ENCODE results near the gene CAV1.
"Not testable (repeated sequence)": the region's sequence is repeated elsewhere in the genome, so short reads cannot be mapped to it uniquely, and the experiment has no call there.

CAV1 gene

GRCh38 chr7:116524609-116525297 lies at the start of gene CAV1:
TSS of gene CAV1 (plus strand) at chr7:116525036. CDS start at chr7:116525063, 27 bp downstream.
- peak; percentile 15 for DNase-seq (ENCODE audit: low spot score)

- DNase-seq (ENCODE audit: low spot score), result no peak
Observed at GRCh38 chr7:116477625-116478024, 47.2 kb upstream of the CAV1 start.

- no peak for DNase-seq (ENCODE audit: low spot score)
Observed at GRCh38 chr7:116478834-116479233, 46.0 kb upstream of the CAV1 start.

GRCh38 chr7:116483271-116483942 lies 41.4 kb upstream of the CAV1 start:
- no peak for DNase-seq (ENCODE audit: low spot score)

GRCh38 chr7:116484389-116484788 lies 40.4 kb upstream of the CAV1 start:
- not testable (repeated sequence) for DNase-seq (ENCODE audit: low spot score)

- DNase-seq (ENCODE audit: low spot score), result no peak
Observed at GRCh38 chr7:116487907-116488521, 36.8 kb upstream of the CAV1 start.

- DNase-seq (ENCODE audit: low spot score), result no peak
Observed at GRCh38 chr7:116490351-116490750, 34.5 kb upstream of the CAV1 start.

- no peak for DNase-seq (ENCODE audit: low spot score)
Observed at GRCh38 chr7:116491887-116492653, 32.8 kb upstream of the CAV1 start.

GRCh38 chr7:116492654-116493109 lies 32.2 kb upstream of the CAV1 start:
- DNase-seq (ENCODE audit: low spot score), result no peak

GRCh38 chr7:116493449-116493848 lies 31.4 kb upstream of the CAV1 start:
- DNase-seq (ENCODE audit: low spot score), result no peak

GRCh38 chr7:116494472-116494871 lies 30.4 kb upstream of the CAV1 start:
- no peak for DNase-seq (ENCODE audit: low spot score)

GRCh38 chr7:116495736-116496135 lies 29.1 kb upstream of the CAV1 start:
- DNase-seq (ENCODE audit: low spot score), result no peak

GRCh38 chr7:116496653-116497052 lies 28.2 kb upstream of the CAV1 start:
- no peak for DNase-seq (ENCODE audit: low spot score)

- no peak for DNase-seq (ENCODE audit: low spot score)
Observed at GRCh38 chr7:116497708-116498107, 27.1 kb upstream of the CAV1 start.

GRCh38 chr7:116499168-116500077 lies 25.4 kb upstream of the CAV1 start, which contains the start of gene CAV2:
TSS of gene CAV2 (plus strand) at chr7:116499738. CDS start at chr7:116499782, 44 bp downstream.
- DNase-seq (ENCODE audit: low spot score), result no peak

GRCh38 chr7:116500078-116500853 lies 24.6 kb upstream of the CAV1 start:
- DNase-seq (ENCODE audit: low spot score), result peak; percentile 38

- DNase-seq (ENCODE audit: low spot score), result no peak
Observed at GRCh38 chr7:116501425-116502167, 23.2 kb upstream of the CAV1 start.

- no peak for DNase-seq (ENCODE audit: low spot score)
Observed at GRCh38 chr7:116502201-116503096, 22.4 kb upstream of the CAV1 start.

- no peak for DNase-seq (ENCODE audit: low spot score)
Observed at GRCh38 chr7:116503835-116504234, 21.0 kb upstream of the CAV1 start.

Measured in activated CD4-positive, alpha-beta T cell treated with anti-CD3 and anti-CD28 coated beads, Interleukin-2, Interleukin-4, amounts not matched to agents 100 ng/mL and 50 ng/mL, durations not matched to agents 16 hours and 8 hours (primary cell).